HG03575 (cell line): ENCODE measurements around the gene TELO2.
"Not testable (repeated sequence)": the region's sequence is repeated elsewhere in the genome, so short reads cannot be mapped to it uniquely, and the experiment has no call there.

Experiments
- ATAC-seq: cut with Tn5 transposase; IDR thresholded peaks from one replicate; pipeline ENCODE4 v1.9.1; 2021; ENCODE audit not compliant: unreplicated experiment, insufficient number of reproducible peaks, low FRiP score; ENCODE audit errors: extremely low read depth

The TELO2 gene

DNA sequence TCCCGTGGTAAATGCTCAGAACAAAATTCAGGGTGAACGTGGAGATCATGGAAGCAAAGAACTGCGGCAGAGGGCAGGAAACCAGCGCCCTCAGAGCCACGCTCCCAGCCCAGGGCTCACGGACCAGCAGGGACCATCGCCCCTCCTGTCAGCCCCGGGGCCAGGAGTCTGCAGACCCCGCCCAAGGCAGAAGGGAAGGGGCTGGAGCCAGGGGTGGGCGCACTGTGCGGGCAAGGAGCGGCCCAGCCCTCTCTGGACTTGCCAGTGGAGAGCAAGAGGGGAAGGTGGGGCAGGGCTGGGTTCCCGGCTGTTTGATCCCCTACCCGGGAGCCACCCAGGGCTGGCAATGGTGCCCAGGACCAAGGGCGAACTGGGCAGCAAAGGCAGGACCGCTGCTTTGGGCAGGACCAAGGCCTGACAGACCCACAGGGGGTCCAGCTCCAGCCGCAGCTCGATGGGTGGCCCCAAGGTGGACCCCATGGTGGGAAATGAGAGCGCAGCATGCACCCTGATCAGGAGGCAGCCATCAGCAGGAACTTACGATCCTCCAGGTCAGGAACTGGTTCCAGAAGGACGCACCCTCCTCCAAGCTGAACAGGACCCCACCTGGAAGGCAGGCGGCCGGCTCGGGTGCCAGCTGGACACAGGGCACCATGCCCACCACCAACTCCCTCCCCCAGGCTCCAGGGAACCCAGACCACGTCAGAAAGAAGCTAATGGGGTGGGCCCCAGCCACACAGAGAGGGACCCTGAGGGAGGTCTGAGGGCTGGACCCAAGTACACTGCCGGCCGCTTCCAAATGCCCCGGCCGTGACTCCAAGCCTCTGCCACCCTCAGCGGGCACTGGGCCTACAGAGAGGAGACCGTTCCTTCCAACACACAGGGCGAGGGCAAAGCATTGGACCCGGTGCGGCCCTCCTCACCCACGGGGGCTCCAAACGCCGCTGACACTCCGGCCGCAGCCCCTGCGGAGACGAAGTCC is 37.7 kb upstream of the TELO2 start:
- no peak for ATAC-seq

DNA sequence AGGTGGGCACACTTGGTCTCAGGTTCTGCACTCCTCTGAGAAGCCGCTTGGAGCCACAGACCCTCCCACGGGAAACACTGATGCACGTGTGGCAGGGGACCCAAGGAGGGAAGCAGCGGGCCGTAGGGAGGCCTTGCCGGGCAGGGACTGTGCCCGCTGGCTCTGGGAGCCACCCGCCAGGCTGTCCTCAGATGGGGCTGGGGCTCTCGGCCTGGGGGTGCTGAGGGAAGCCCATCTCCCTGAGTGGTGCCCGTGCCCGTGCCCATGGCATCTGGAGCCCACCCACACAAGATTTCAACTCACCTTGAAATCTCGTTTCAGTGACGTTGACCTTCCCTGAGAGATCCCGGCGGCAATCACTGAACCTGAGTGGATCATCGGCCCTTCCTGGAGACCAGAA is 36.2 kb upstream of the TELO2 start:
- no peak for ATAC-seq

- no peak for ATAC-seq
These were observed 35.5 kb upstream of the TELO2 start for GRCh38 chr16:1457489-1458245.

- ATAC-seq: no peak
These were observed 34.7 kb upstream of the TELO2 start for GRCh38 chr16:1458336-1458976.

GRCh38 chr16:1458977-1459341 is 34.2 kb upstream of the TELO2 start:
- ATAC-seq: no peak

DNA sequence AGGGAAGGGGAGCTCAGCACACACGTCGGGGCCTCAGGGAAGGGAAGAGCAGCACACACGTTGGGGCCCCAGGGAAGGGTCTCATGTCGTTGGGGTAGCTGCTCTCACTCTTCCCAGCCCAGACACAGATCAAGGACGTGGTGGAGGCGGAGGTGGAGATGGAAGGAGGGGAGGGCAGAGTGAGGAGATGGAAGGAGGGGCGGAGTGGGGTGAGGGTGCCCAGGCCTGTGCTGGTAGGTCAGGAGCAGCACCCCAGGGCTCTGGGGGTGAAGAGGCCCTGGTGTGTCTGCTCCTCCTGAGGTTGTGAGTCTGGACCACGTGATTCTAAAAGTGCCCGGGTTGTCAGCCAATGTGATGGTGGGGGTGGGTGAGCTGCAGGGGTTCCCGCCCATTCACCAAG is 33.2 kb upstream of the TELO2 start:
- ATAC-seq: no peak

DNA sequence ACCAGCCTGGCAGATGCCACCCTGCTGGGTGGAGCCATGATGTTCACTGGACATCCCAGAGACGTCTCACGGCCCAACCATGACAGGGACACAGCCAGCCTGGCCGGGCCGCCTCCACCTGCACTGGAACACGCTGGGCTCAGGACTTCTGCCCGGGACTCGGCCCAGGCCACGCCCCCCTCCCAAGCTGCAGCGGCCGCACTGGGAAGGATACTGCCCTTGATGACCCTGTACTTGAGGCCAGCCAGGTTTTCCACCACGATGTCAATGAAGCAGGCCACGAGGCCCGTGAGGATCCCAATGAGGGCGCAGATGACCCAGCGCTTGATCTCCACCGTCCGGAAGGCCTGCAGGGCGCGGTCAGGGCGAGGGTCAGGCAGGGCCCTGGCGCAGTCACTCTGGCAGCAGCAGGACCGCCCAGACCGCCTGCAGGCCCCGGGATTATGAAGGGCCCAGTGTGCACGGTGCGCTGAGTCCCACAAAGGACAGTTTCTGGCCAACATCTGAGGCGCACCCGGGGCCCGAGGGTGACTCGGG is 32.5 kb upstream of the TELO2 start:
- no peak for ATAC-seq

- no peak for ATAC-seq
These were observed 32.0 kb upstream of the TELO2 start for GRCh38 chr16:1461146-1461545.

DNA sequence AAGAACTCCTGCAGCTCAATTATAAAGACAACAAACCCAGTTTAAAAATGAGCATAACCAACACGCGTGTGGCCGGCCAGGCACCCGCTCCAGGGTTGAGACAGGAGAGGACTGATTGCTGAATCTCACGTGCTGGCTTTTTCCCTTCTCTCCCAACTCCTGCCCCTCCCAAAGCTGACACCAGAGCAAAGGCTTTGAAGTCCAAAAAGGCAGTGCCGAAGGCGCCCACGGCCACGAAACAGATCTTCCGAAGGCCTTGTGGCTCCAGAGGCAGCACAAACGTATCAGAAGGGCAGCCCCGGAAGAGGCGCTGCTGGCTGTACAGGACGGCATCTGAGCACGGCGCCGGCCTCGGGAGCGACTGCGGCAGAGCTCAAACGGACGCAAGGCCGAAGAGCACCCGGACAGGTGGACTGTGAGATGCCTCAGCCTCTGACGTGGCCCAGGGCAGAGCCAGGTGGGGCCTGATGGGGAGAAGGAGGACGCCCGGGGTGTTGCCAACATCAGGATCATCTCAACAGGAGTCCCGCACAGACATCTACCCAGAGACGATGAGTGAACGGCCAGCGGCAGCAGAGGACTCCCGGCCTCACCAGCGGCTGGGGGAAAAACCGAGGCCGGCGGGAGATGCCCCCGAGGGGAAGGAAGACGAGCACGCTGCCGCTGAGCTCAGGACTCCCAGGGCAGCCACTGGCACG is 28.8 kb upstream of the TELO2 start:
- no peak for ATAC-seq

DNA sequence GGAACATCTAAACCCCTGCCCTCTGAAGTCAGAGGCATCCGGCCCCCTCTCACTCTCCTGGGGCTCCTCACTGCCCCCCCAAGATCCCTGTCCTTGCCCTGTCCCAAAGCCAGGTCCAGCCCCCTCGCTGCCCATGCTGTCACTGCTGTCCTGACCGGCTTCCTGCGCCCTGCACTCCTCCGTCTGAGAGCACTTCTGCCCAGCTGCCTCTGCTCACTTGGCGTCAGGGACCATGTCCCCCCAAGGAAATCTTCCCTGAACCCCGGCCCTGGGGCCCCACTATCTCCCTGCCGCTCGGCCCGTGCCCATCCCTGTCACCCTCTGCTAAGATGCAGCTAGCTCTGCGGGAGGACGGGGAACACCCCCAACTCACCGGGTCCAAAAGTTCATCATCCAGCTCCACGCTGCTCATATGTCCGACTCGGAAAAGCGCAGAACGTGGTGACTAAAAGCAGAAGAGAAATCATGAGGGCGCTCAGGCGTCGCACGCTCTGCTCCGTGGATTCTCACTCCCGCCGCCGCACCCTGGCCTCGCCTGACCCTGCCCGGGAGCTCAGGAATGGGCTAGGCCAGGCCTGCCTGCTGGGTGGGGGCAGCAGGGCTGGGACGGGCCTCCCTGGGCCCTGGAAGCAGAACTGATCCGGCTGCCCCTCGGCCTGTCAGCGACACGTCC is 28.1 kb upstream of the TELO2 start:
- no peak for ATAC-seq

- ATAC-seq: no peak
These were observed 27.6 kb upstream of the TELO2 start for GRCh38 chr16:1465567-1465915.

- ATAC-seq: no peak
These were observed 27.1 kb upstream of the TELO2 start for GRCh38 chr16:1466054-1466453.

DNA sequence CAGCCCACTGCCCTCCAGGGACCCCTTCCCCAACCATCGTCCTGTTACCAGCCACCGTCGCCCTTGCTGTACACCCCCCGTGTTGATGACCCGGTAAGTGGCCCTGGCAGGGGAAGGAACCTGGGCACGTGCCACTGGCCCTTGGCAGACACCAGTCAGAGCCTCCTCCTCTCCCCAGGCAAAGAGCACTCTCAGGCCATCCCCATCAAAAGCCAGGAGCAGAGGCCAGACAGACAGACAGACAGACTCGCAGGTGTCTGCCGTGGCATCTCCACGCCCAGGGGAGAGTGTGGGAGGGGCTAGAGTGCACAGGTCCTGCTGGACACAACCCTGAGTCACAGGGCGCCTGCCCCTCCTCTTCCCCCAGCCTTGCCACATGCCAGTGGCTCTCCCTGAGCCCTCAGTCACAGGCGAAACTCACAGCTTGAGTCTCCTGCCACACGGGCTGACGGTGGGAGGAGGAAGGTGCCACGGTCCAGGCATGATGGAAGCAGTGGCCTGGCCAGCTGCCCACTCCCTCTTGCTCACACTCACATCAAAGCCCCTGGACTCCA is 26.1 kb upstream of the TELO2 start:
- no peak for ATAC-seq

GRCh38 chr16:1468426-1468810 is 24.7 kb upstream of the TELO2 start:
- ATAC-seq: no peak

DNA sequence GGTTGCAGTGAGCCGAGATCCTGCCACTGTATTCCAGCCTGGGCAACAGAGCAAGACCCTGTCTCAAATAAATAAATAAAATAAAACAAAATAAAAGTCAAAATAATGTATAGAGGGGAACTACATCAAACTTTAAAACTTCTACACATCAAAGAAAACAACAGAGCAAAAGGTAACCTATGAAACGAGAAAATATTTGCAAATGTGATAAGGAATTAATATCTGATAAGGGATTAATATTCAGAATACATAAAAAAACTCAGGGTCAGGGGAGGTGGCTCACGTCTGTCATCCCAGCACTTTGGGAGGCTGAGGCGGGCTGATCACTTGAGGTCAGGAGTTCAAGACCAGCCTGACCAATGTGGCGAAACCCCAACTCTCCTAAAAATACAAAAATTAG is 24.0 kb upstream of the TELO2 start:
- not testable (repeated sequence) for ATAC-seq

GRCh38 chr16:1469693-1470201 is 23.4 kb upstream of the TELO2 start:
- ATAC-seq: no peak

GRCh38 chr16:1470481-1471251 is 22.5 kb upstream of the TELO2 start:
- no peak for ATAC-seq
